DND-41 (cell line): Measurements from ENCODE around the gene KLK3.

Experiments used
- ATAC-seq: fragments of 200-7000 bp; cut with Tn5 transposase; 3 replicates; pipeline ENCODE4 v1.9.1; 2021; ENCODE audit warnings: low read depth; ENCODE audit not compliant: insufficient read depth
- DNase-seq: peaks from one replicate; pipeline ENCODE4 v3.0.0-alpha.2; 2020
- H2AFZ ChIP-seq: 2 replicates; pipeline ENCODE4 v1.6.0; 2012; ENCODE audit warnings: low read depth, low read length
- H3K27ac ChIP-seq: 2 replicates; pipeline ENCODE4 v1.5.1; 2012; ENCODE audit warnings: low read length, inconsistent platforms
- H3K27me3 ChIP-seq: fragments of 200-600 bp; sonication (generic); 2 replicates; pipeline ENCODE4 v1.6.0; 2012; ENCODE audit warnings: low read length, mild to moderate bottlenecking, inconsistent platforms; ENCODE audit not compliant: insufficient read depth, poor library complexity
- H3K36me3 ChIP-seq: 2 replicates; pipeline ENCODE4 v1.5.1; 2012; ENCODE audit warnings: low read length, inconsistent platforms; ENCODE audit not compliant: insufficient read depth
- H3K4me1 ChIP-seq: 2 replicates; pipeline ENCODE4 v1.5.1; 2012; ENCODE audit warnings: mild to moderate bottlenecking, low read length; ENCODE audit not compliant: insufficient read depth
- H3K4me2 ChIP-seq: 2 replicates; pipeline ENCODE4 v1.6.0; 2012; ENCODE audit warnings: mild to moderate bottlenecking, moderate library complexity, low read length, inconsistent platforms; ENCODE audit not compliant: insufficient read depth
- H3K4me3 ChIP-seq, 2 experiments: fragments of 200-600 bp in 1 of 2; shearing (Covaris generic) in 1 of 2; 2 replicates each; pipeline ENCODE4 v1.5.1; 2012 to 2016; ENCODE audit warnings: inconsistent platforms in 2 of 2, low read length in 2 of 2, mild to moderate bottlenecking in 2 of 2, low read depth in 1 of 2, moderate library complexity in 1 of 2
- H3K79me2 ChIP-seq: 2 replicates; pipeline ENCODE4 v1.6.0; 2012; ENCODE audit warnings: low read length, inconsistent platforms; ENCODE audit not compliant: insufficient read depth
- H3K9ac ChIP-seq: 2 replicates; pipeline ENCODE4 v1.6.0; 2012; ENCODE audit warnings: low read depth, mild to moderate bottlenecking, inconsistent platforms, low read length, moderate library complexity
- H3K9me3 ChIP-seq: 2 replicates; pipeline ENCODE4 v1.5.1; 2012; ENCODE audit warnings: low read length, moderate library complexity, mild to moderate bottlenecking, inconsistent platforms; ENCODE audit not compliant: insufficient read depth, severe bottlenecking
- H4K20me1 ChIP-seq: 2 replicates; pipeline ENCODE4 v1.6.0; 2012; ENCODE audit warnings: low read length; ENCODE audit not compliant: insufficient read depth
- CTCF ChIP-seq: IDR thresholded peaks from 2 replicates; pipeline ENCODE4 v1.5.1; 2012; ENCODE audit warnings: borderline replicate concordance, low read length, moderate library complexity, mild to moderate bottlenecking; ENCODE audit not compliant: poor library complexity, severe bottlenecking; ENCODE audit errors: extremely low read depth
- EZH2 ChIP-seq: IDR thresholded peaks from 3 replicates; pipeline ENCODE4 v1.6.1; 2012; ENCODE audit warnings: borderline replicate concordance, low read depth, mild to moderate bottlenecking, moderate library complexity, low read length, inconsistent platforms; ENCODE audit not compliant: severe bottlenecking

Gene KLK3

GRCh38 chr19:50822661-50823208 lies 32.0 kb upstream of the KLK3 start:
- TF ChIP-seq CTCF, result no peak
- TF ChIP-seq EZH2, result no peak
- H3K27me3 ChIP-seq, result peaks cover 18% of the 10 kb centered on the region

GRCh38 chr19:50823389-50824042 lies 31.2 kb upstream of the KLK3 start, which contains the start of gene KLK1:
Gene KLK1 (minus strand): TSS chr19:50823787. CDS start chr19:50823748, 39 bp downstream.
- peaks cover 7% of the 10 kb centered on the region for H3K4me1 ChIP-seq
- no peak for DNase-seq
- H3K9me3 ChIP-seq, result no peaks in the 10 kb centered on the region
- ATAC-seq, result no peak
- no peak within 1 kb of the TSS for H3K4me2 ChIP-seq
- no peak for TF ChIP-seq EZH2
- no peak for TF ChIP-seq CTCF
- no peaks in the 10 kb centered on the region for H3K36me3 ChIP-seq
- H3K27me3 ChIP-seq, result peaks cover 18% of the 10 kb centered on the region
- no peak within 1 kb of the TSS for H2AFZ ChIP-seq
- H3K79me2 ChIP-seq, result no peaks in the 10 kb centered on the region
- H4K20me1 ChIP-seq, result no peaks in the 10 kb centered on the region
- H3K27ac ChIP-seq, result no peak within 1 kb of the TSS
- no peak within 1 kb of the TSS for H3K4me3 ChIP-seq
- H3K9ac ChIP-seq, result no peak within 1 kb of the TSS

More at GRCh38 chr19:50822661-50823208, 32.0 kb upstream of the KLK3 start:
- peaks cover 7% of the 10 kb centered on the region for H3K4me1 ChIP-seq
- no peaks in the 10 kb centered on the region for H3K36me3 ChIP-seq
- ATAC-seq (no peak), DNase-seq (no peak)
- H3K9ac ChIP-seq, result no peak overlapping the region
- no peaks in the 10 kb centered on the region for H3K9me3 ChIP-seq
- H3K4me3 ChIP-seq, result no peak overlapping the region
- no peaks in the 10 kb centered on the region for H4K20me1 ChIP-seq
- no peak overlapping the region for H3K27ac ChIP-seq
- H3K4me2 ChIP-seq, result no peak overlapping the region
- H2AFZ ChIP-seq, result no peak overlapping the region
- no peaks in the 10 kb centered on the region for H3K79me2 ChIP-seq

DNA sequence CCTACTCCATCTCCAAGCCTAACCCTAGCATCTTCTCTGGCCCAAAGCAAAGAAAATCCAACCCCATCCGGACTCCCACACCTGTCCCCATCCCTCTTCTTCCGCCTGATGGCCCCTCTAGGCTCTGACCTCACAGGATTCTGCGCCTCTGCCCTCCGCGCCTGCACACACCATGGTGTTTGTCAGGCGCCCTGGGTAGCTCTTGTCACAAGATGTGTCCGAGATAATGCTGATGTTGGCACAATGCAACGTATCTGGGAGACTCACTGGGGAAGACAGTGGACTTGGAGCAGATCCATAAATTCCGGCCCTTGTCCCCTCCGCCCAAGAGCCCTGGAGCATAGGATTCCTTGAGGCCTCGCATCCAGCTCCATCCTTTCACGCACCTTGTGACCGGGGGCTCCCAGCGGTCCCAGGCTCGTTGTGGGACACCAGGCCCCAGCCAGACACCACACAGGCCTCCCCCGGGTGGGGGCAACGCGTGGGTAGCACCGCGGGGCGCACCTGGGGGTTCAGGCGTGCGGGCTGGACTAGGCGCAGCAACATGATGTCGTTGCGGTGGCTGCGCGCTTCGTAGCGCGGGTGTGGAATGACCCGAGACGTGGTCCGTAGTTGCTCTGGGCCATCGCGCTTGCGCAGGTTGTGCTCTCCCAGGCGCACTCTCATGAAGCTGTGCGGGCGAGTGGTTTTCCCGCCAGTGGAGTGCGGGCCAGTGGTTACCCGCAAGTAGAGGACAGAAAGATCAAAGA lies 28.0 kb upstream of the KLK3 start:
- Histone ChIP-seq H3K27ac (no peak overlapping the region), H3K27me3 (peaks cover under 1% of the 10 kb centered on the region), H3K79me2 (no peaks in the 10 kb centered on the region), H3K4me2 (no peak overlapping the region), H3K4me3 (no peak overlapping the region), H3K9ac (no peak overlapping the region), H3K36me3 (no peaks in the 10 kb centered on the region), H4K20me1 (no peaks in the 10 kb centered on the region), H3K4me1 (no peaks in the 10 kb centered on the region), H3K9me3 (no peaks in the 10 kb centered on the region), H2AFZ (no peak overlapping the region)
- no peak for ATAC-seq
- no peak for DNase-seq
- TF ChIP-seq CTCF (no peak), EZH2 (no peak)
